IMR-90 (cell line): ENCODE data around the gene MCM8. TPM values are rescaled to one million over a fixed set of nuclear protein-coding genes. Genes with fewer than 3 reads are reported as not detected.

Experiments used
- ATAC-seq: fragments of 200-7000 bp; cut with Tn5 transposase; 2 replicates; pipeline ENCODE4 v1.9.1; 2020; ENCODE audit warnings: low read depth, mild to moderate bottlenecking, moderate library complexity
- BruUV-seq: library from RNA; stranded (reverse); fragments of 400-500 nt; replicated peaks from 2 replicates; lab custom pipeline; 2021; lab: Mats Ljungman, UMichigan
- CTCF ChIA-PET: fragments of 300-600 bp; formaldehyde crosslinking; extraction: SDS; loops from one replicate; lab custom pipeline; 2021; ENCODE audit warnings: antibody characterized with exemption; lab: Yijun Ruan, JAX
- POLR2A ChIA-PET: fragments of 300-600 bp; sonication (Branson Sonifier 250); formaldehyde crosslinking; loops from one replicate; lab custom pipeline; 2022; ENCODE audit warnings: antibody characterized with exemption; ENCODE audit not compliant: unreplicated experiment; lab: Charles Lee
- DNase-seq: peaks from one replicate; pipeline ENCODE4 v3.0.0; 2013
- H2AFZ ChIP-seq: replicated peaks from 2 replicates; pipeline ENCODE3; 2013; ENCODE audit warnings: low read length, mild to moderate bottlenecking; ENCODE audit not compliant: poor library complexity
- H2AK5ac ChIP-seq: 2 replicates; pipeline ENCODE4 v1.6.1; 2013; ENCODE audit warnings: low read depth, low read length, inconsistent platforms
- H2AK9ac ChIP-seq: replicated peaks from 2 replicates; pipeline ENCODE3; 2013; ENCODE audit warnings: mild to moderate bottlenecking, low read depth, low read length, moderate library complexity; ENCODE audit not compliant: poor library complexity
- H2BK120ac ChIP-seq: 2 replicates; pipeline ENCODE4 v1.6.1; 2013; ENCODE audit warnings: low read depth, low read length, inconsistent platforms
- H2BK15ac ChIP-seq: 3 replicates; pipeline ENCODE4 v1.6.1; 2013; ENCODE audit warnings: low read depth, low read length, inconsistent platforms
- H2BK20ac ChIP-seq: 2 replicates; pipeline ENCODE4 v1.6.1; 2013; ENCODE audit warnings: low read depth, mild to moderate bottlenecking, inconsistent platforms, low read length, moderate library complexity
- H2BK5ac ChIP-seq: 2 replicates; pipeline ENCODE4 v1.6.1; 2013; ENCODE audit warnings: mild to moderate bottlenecking, low read depth, low read length, inconsistent platforms; ENCODE audit not compliant: poor library complexity, severe bottlenecking
- H3K14ac ChIP-seq: replicated peaks from 2 replicates; pipeline ENCODE4 v1.6.1; 2013; ENCODE audit warnings: low read depth, low read length, inconsistent platforms
- H3K18ac ChIP-seq: 2 replicates; pipeline ENCODE4 v1.6.1; 2013; ENCODE audit warnings: low read depth, low read length, control low read depth
- H3K23ac ChIP-seq: 2 replicates; pipeline ENCODE4 v1.6.1; 2013; ENCODE audit warnings: low read depth, low read length, inconsistent platforms
- H3K27ac ChIP-seq: 2 replicates; pipeline ENCODE4 v1.5.1; 2013; ENCODE audit warnings: mild to moderate bottlenecking, control low read depth, low read length; ENCODE audit not compliant: insufficient read depth
- H3K27me3 ChIP-seq: 2 replicates; pipeline ENCODE4 v1.6.1; 2013; ENCODE audit warnings: low read length; ENCODE audit not compliant: control insufficient read depth, insufficient read depth
- H3K36me3 ChIP-seq: 2 replicates; pipeline ENCODE4 v1.6.1; 2013; ENCODE audit warnings: low read length, mixed read lengths; ENCODE audit not compliant: control insufficient read depth, insufficient read depth
- H3K4ac ChIP-seq: 2 replicates; pipeline ENCODE4 v1.6.1; 2013; ENCODE audit warnings: low read depth, low read length, inconsistent platforms
- H3K4me1 ChIP-seq: 2 replicates; pipeline ENCODE4 v1.6.1; 2013; ENCODE audit warnings: low read length, mixed read lengths; ENCODE audit not compliant: control insufficient read depth, insufficient read depth
- H3K4me2 ChIP-seq: 2 replicates; pipeline ENCODE4 v1.6.1; 2013; ENCODE audit warnings: low read depth, mild to moderate bottlenecking, control low read depth, low read length, moderate library complexity
- H3K4me3 ChIP-seq: 2 replicates; pipeline ENCODE4 v1.5.1; 2013; ENCODE audit warnings: low read depth, mild to moderate bottlenecking, control low read depth, low read length, moderate library complexity; ENCODE audit not compliant: insufficient read depth
- H3K56ac ChIP-seq: 2 replicates; pipeline ENCODE4 v1.6.1; 2013; ENCODE audit warnings: low read length, inconsistent platforms; ENCODE audit not compliant: insufficient read depth; ENCODE audit errors: extremely low read depth
- H3K79me1 ChIP-seq, 2 experiments: 2 replicates each; pipeline ENCODE4 v1.6.1; 2013; ENCODE audit warnings: low read length in 2 of 2, inconsistent platforms in 1 of 2, low read depth in 1 of 2
- H3K9ac ChIP-seq: 2 replicates; pipeline ENCODE4 v1.6.1; 2013; ENCODE audit warnings: low read depth, low read length, control low read depth
- H3K9me1 ChIP-seq: 2 replicates; pipeline ENCODE4 v1.6.1; 2013; ENCODE audit warnings: low read length, inconsistent platforms; ENCODE audit not compliant: insufficient read depth
- H3K9me3 ChIP-seq: 2 replicates; pipeline ENCODE4 v1.6.1; 2013; ENCODE audit warnings: low read length; ENCODE audit not compliant: control insufficient read depth, insufficient read depth
- H4K20me1 ChIP-seq: 2 replicates; pipeline ENCODE4 v1.6.1; 2013; ENCODE audit warnings: low read length, inconsistent platforms; ENCODE audit not compliant: insufficient read depth
- H4K5ac ChIP-seq: 2 replicates; pipeline ENCODE4 v1.6.1; 2013; ENCODE audit warnings: mild to moderate bottlenecking, low read depth, low read length, control low read depth
- H4K8ac ChIP-seq, 2 experiments: 2 replicates each; pipeline ENCODE4 v1.6.1; 2013; ENCODE audit warnings: low read depth in 2 of 2, low read length in 2 of 2, control low read depth in 1 of 2, inconsistent platforms in 1 of 2
- H4K91ac ChIP-seq: 2 replicates; pipeline ENCODE4 v1.6.1; 2013; ENCODE audit warnings: low read depth, low read length, inconsistent platforms; ENCODE audit not compliant: insufficient read depth
- BHLHE40 ChIP-seq: fragments of 150-350 bp; IDR thresholded peaks from 2 replicates; pipeline ENCODE4 v1.6.1; 2016; ENCODE audit warnings: mild to moderate bottlenecking, low read depth, low read length
- CEBPB ChIP-seq: IDR thresholded peaks from 2 replicates; pipeline ENCODE4 v1.6.1; 2012; ENCODE audit warnings: low read depth, low read length, improper control_type of control experiment
- CHD1 ChIP-seq: IDR thresholded peaks from 2 replicates; pipeline ENCODE4 v1.6.1; 2012; ENCODE audit warnings: low read depth, low read length, improper control_type of control experiment
- CTCF ChIP-seq: conservative IDR thresholded peaks from 2 replicates; pipeline ENCODE4 v1.5.1; 2012; ENCODE audit warnings: mild to moderate bottlenecking, low read depth, low read length, improper control_type of control experiment
- ELK1 ChIP-seq: fragments of 150-350 bp; IDR thresholded peaks from 2 replicates; pipeline ENCODE4 v1.6.1; 2016; ENCODE audit warnings: low read depth, mild to moderate bottlenecking, low read length, moderate library complexity, borderline replicate concordance
- FOS ChIP-seq: fragments of 150-350 bp; IDR thresholded peaks from 2 replicates; pipeline ENCODE4 v1.6.1; 2016; ENCODE audit warnings: low read depth, low read length
- MAFK ChIP-seq: IDR thresholded peaks from 2 replicates; pipeline ENCODE4 v1.6.1; 2012; ENCODE audit warnings: low read depth, low read length, improper control_type of control experiment
- MAZ ChIP-seq: IDR thresholded peaks from 2 replicates; pipeline ENCODE4 v1.6.1; 2012; ENCODE audit warnings: low read depth, mild to moderate bottlenecking, low read length, improper control_type of control experiment, moderate library complexity, borderline replicate concordance
- NFE2L2 ChIP-seq: fragments of 150-350 bp; IDR thresholded peaks from 2 replicates; pipeline ENCODE4 v1.6.1; 2016; ENCODE audit warnings: low read depth, mild to moderate bottlenecking, low read length
- POLR2A ChIP-seq: IDR thresholded peaks from 2 replicates; pipeline ENCODE4 v1.6.1; 2012; ENCODE audit warnings: mild to moderate bottlenecking, low read depth, low read length
- RAD21 ChIP-seq: IDR thresholded peaks from 2 replicates; pipeline ENCODE4 v1.6.1; 2012; ENCODE audit warnings: low read length, improper control_type of control experiment
- RCOR1 ChIP-seq: IDR thresholded peaks from 2 replicates; pipeline ENCODE4 v1.6.1; 2012; ENCODE audit warnings: mild to moderate bottlenecking, low read length, improper control_type of control experiment; ENCODE audit not compliant: insufficient replicate concordance
- RFX5 ChIP-seq: IDR thresholded peaks from 2 replicates; pipeline ENCODE4 v1.8.0; 2012; ENCODE audit warnings: low read depth, mild to moderate bottlenecking, low read length, moderate library complexity
- SMC3 ChIP-seq: fragments of 150-350 bp; IDR thresholded peaks from 2 replicates; pipeline ENCODE4 v1.6.1; 2016; ENCODE audit warnings: low read depth, mild to moderate bottlenecking, antibody characterized with exemption, low read length, moderate library complexity
- USF2 ChIP-seq: fragments of 150-350 bp; IDR thresholded peaks from 2 replicates; pipeline ENCODE4 v1.6.1; 2017; ENCODE audit warnings: mild to moderate bottlenecking, antibody characterized with exemption, low read length, low read depth
- WGBS, 2 experiments: methylation state at CpG; one replicate each; pipeline versions ENCODE4 v1.1.5 to v1.1.7; 2013; ENCODE audit warnings: missing lambda C conversion rate in 2 of 2; ENCODE audit not compliant: insufficient read length in 1 of 2; ENCODE audit errors: extremely low coverage in 2 of 2; 5-methylcytosine and 5-hydroxymethylcytosine counted together
- dilution Hi-C: fragments of 300-500 bp; cut with HindIII; formaldehyde crosslinking; loops from one replicate; pipeline ENCODE4 v1.14.3; 2018; ENCODE audit warnings: low sequenced_read_pairs; ENCODE audit not compliant: unreplicated experiment
- in situ Hi-C: fragments of 300-500 bp; cut with MboI; formaldehyde crosslinking; loops from 3 replicates; pipeline ENCODE4 v1.14.3; 2019; ENCODE audit warnings: low sequenced_read_pairs, inconsistent platforms, mixed read lengths
- intact Hi-C: fragments of 100-400 bp; cut with micrococcal nuclease; formaldehyde crosslinking; loops from 2 replicates; pipeline ENCODE4 v1.10.0; 2022
- polyA plus RNA-seq, 3 experiments: library from polyadenylated mRNA; depleted of rRNA; stranded (reverse); fragments of >200 nt; gene quantifications; 2 replicates each; pipeline ENCODE4 v1.2.3, GENCODE V29; 2012; ENCODE audit warnings: low replicate concordance in 1 of 3
- total RNA-seq: library from RNA; depleted of rRNA; stranded (reverse); fragments of >200 nt; gene quantifications from 2 replicates; pipeline ENCODE4 v1.2.3, GENCODE V29; 2012

MCM8 gene
- total and polyA plus RNA-seq, 2 of the 4 experiments (the other 2 are of a cell fraction): 4.2 to 11.5 TPM

- DNase-seq (no peak), ATAC-seq (no peak)
- H3K9ac ChIP-seq: no peak overlapping the region
- intact Hi-C loops (no loop called here), in situ Hi-C loops (no loop called here), dilution Hi-C loops (no loop called here)
- no peak overlapping the region for H2AFZ ChIP-seq
- no peak overlapping the region for H3K18ac ChIP-seq
- H2AK5ac ChIP-seq: no peak overlapping the region
- ChIA-PET POLR2A (no interaction called here), CTCF (interaction anchor here (0.6 kb wide), 1 partner anchor 484 kb away, joined by 4 read pairs; no protein-coding TSS in a partner anchor)
- H3K23ac ChIP-seq: no peak overlapping the region
- peaks cover 11% of the 10 kb centered on the region; the same call in 1 of the 2 replicates for H4K20me1 ChIP-seq
- H3K27ac ChIP-seq: no peak overlapping the region
- H4K5ac ChIP-seq: no peak overlapping the region
- H2BK15ac ChIP-seq: no peak overlapping the region
- no peaks in the 10 kb centered on the region for H3K27me3 ChIP-seq
- no peaks in the 10 kb centered on the region for H3K9me3 ChIP-seq
- H3K9me1 ChIP-seq: peaks cover 3% of the 10 kb centered on the region; the same call in 1 of the 2 replicates
- no peak overlapping the region for H3K4me3 ChIP-seq
- no peak overlapping the region for H2AK9ac ChIP-seq
- no peak overlapping the region for H3K4ac ChIP-seq
- H2BK20ac ChIP-seq: no peak overlapping the region
- H4K91ac ChIP-seq: no peak overlapping the region
- H3K56ac ChIP-seq: no peak overlapping the region
- TF ChIP-seq ELK1 (no peak), RFX5 (no peak), CTCF (no peak), SMC3 (no peak), CHD1 (no peak), POLR2A (no peak), USF2 (no peak), RCOR1 (no peak), BHLHE40 (no peak), CEBPB (no peak), MAFK (no peak), FOS (no peak), RAD21 (no peak), NFE2L2 (no peak), MAZ (no peak)
- H3K14ac ChIP-seq: no peak overlapping the region
- H3K4me1 ChIP-seq: no peaks in the 10 kb centered on the region
- no TSS peak for BruUV-seq
- no peak overlapping the region for H3K4me2 ChIP-seq
- peaks cover 25% of the 10 kb centered on the region for H3K36me3 ChIP-seq
- no CpG with 5 or more reads among the region's 3 CpGs for WGBS, 2 experiments
- no peak overlapping the region for H2BK5ac ChIP-seq
- peaks cover 24 to 42% of the 10 kb centered on the region in 2 experiments for H3K79me1 ChIP-seq
- no peak overlapping the region for H4K8ac ChIP-seq
- H2BK120ac ChIP-seq: no peak overlapping the region
Measured at GRCh38 chr20:6014017-6014416, 63.6 kb downstream of the MCM8 start.
